GM06990 (cell line): ENCODE measurements around the gene TCTN1.
"Not testable (repeated sequence)": the region's sequence is repeated elsewhere in the genome, so short reads cannot be mapped to it uniquely, and the experiment has no call there.

ENCODE experiments used
- DNase-seq: peaks from one replicate; pipeline ENCODE4 v3.0.0-alpha.2; 2011; ENCODE audit not compliant: insufficient read length; ENCODE audit errors: extremely low read depth
- H3K27me3 ChIP-seq: replicated peaks from 2 replicates; pipeline ENCODE4 v1.6.0; 2011; ENCODE audit warnings: low read length; ENCODE audit not compliant: control insufficient read depth, insufficient read depth
- H3K36me3 ChIP-seq: 2 replicates; pipeline ENCODE4 v1.5.1; 2011; ENCODE audit warnings: low read length; ENCODE audit not compliant: control insufficient read depth, insufficient read depth
- H3K4me3 ChIP-seq: replicated peaks from 2 replicates; pipeline ENCODE4 v1.5.1; 2011; ENCODE audit warnings: low read depth, mild to moderate bottlenecking, control low read depth, low read length
- TF ChIP-seq, protein P1 (sequence below): IDR thresholded peaks from 2 replicates; pipeline ENCODE4 v1.5.1; 2011; ENCODE audit warnings: low read length, control low read depth, mild to moderate bottlenecking, inconsistent platforms; ENCODE audit not compliant: insufficient read depth, poor library complexity, severe bottlenecking

The TCTN1 gene

GRCh38 chr12:110613771-110614684, at the start of gene TCTN1:
Gene TCTN1 (plus strand): TSS chr12:110614129. CDS start chr12:110614183, 54 bp downstream.
- Histone ChIP-seq H3K4me3 (peak within 1 kb of the TSS; percentile 84), H3K27me3 (no peaks in the 10 kb centered on the region), H3K36me3 (no peaks in the 10 kb centered on the region)
- peak; percentile 97 for DNase-seq
- TF ChIP-seq, protein P1, sequence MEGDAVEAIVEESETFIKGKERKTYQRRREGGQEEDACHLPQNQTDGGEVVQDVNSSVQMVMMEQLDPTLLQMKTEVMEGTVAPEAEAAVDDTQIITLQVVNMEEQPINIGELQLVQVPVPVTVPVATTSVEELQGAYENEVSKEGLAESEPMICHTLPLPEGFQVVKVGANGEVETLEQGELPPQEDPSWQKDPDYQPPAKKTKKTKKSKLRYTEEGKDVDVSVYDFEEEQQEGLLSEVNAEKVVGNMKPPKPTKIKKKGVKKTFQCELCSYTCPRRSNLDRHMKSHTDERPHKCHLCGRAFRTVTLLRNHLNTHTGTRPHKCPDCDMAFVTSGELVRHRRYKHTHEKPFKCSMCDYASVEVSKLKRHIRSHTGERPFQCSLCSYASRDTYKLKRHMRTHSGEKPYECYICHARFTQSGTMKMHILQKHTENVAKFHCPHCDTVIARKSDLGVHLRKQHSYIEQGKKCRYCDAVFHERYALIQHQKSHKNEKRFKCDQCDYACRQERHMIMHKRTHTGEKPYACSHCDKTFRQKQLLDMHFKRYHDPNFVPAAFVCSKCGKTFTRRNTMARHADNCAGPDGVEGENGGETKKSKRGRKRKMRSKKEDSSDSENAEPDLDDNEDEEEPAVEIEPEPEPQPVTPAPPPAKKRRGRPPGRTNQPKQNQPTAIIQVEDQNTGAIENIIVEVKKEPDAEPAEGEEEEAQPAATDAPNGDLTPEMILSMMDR, result no peak

DNA sequence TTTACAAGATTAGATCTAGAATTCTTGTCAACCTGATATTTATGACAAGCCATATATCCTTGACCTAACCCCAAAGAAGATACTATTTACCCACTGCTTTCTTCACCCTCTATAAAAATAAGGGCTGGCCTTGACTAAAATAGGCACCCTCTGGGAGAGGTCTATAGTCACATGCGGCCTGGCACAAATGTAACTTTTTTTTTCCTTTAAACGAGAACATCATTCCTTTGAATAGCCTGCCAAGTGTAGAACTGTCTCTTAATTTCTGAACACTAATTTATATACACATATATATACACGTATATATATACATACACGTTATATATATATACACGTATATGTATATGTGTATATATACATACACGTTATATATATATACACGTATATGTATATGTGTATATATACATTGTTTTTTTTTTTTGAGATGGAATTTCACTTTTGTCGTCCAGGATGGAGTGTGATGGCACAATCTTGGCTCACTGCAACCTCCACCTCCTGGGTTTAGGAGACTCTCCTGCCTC, 49.4 kb upstream of the TCTN1 start:
- TF ChIP-seq, protein P1, result no peak
- Histone ChIP-seq H3K27me3 (no peaks in the 10 kb centered on the region), H3K36me3 (no peaks in the 10 kb centered on the region), H3K4me3 (no peak overlapping the region)
- DNase-seq, result no peak

DNA sequence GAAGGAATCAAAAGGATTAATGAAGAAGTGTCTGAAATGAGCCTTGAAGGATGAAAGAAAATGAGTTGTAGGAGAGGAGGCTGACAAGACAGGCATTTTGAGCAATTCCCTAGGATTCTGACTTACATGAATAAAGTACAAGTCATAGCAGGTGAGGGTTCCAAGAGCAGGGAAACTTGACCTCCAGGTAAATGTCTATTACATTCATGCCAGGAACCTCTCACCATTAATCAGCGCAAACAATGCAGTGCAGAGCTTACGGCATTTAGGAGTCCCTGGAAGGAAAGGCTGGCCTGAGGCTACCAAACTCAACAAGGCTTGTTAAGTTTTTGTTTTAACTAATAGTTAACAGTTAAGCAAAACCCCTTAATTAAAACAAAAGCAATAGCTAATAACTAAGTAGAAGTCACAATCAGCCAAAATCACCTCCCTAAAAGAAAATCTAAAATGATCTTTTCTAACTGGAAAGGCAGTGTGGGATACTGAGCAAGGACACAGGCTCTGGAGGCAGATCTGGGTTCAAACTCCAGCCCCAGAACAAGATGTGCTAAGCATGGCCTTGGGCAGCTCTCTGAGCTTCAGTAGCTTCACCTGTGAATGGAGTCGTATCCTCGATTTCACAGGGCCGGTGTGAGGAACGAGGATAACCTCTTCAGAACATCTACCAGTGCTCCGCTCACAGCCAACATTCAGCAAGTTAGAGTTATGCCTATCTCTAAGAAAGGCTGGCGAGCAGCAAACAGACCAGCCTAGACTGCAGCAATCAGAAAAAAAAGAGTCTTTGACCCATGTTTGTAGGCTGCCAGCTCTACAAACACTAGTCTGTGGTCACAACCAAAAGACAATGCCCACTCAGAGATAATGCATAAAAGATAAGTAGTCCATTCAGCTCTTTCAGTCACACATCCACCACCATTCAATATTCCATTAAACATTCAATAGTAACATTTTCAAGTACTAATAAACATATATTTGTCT, 47.7 kb upstream of the TCTN1 start:
- no peak for DNase-seq
- H3K36me3 ChIP-seq, result no peaks in the 10 kb centered on the region
- H3K4me3 ChIP-seq, result no peak overlapping the region
- H3K27me3 ChIP-seq, result no peaks in the 10 kb centered on the region
- TF ChIP-seq, protein P1, result no peak

- no peaks in the 10 kb centered on the region for H3K36me3 ChIP-seq
- TF ChIP-seq, protein P1, result no peak
- no peak for DNase-seq
- no peak overlapping the region for H3K4me3 ChIP-seq
- no peaks in the 10 kb centered on the region for H3K27me3 ChIP-seq
These were observed 46.9 kb upstream of the TCTN1 start for GRCh38 chr12:110566993-110567392.

DNA sequence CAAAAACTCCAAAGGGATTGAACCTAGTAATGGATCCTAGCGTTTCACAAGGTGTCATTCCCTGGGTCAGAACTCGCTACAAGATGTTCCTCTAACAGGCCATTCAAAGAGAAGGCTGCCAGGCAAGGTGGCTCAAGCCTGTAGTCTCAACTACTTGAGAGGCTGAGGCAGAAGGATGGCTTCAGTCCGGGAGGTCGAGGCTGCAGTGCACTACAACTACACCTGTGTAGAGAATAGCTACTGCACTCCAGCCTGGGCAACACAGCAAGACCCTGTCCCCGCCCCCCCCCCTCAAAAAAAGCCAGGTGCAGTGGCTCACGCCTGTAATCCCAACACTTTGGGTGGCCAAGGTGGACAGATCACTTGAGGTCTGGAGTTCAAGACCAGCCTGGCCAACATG, 45.2 kb upstream of the TCTN1 start:
- Histone ChIP-seq H3K4me3 (no peak overlapping the region), H3K36me3 (no peaks in the 10 kb centered on the region), H3K27me3 (no peaks in the 10 kb centered on the region)
- DNase-seq, result no peak
- TF ChIP-seq, protein P1, result no peak

DNA sequence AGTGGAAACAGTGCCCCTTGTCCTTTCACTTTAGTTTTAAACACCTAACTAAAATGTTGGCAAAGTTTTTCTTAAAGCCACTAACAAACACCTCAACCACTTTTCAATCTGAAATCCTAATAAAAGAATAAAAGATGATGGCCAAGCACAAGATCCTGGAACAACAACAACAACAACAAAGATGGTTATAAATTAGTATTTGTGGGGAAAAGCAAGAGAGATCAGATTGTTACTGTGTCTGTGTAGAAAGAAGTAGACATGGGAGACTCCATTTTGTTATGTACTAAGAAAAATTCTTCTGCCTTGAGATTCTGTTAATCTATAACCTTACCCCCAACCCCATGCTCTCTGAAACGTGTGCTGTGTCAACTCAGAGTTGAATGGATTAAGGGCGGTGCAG, 44.1 kb upstream of the TCTN1 start:
- not testable (repeated sequence) for H3K36me3 ChIP-seq, H3K27me3 ChIP-seq, DNase-seq, H3K4me3 ChIP-seq

- H3K27me3 ChIP-seq, DNase-seq, H3K36me3 ChIP-seq, H3K4me3 ChIP-seq: not testable (repeated sequence)
These were observed 43.1 kb upstream of the TCTN1 start for GRCh38 chr12:110570798-110571197.
